ENCODE data around the gene PTPRK. TPM values are rescaled to one million over a fixed set of nuclear protein-coding genes. Genes with fewer than 3 reads are reported as not detected.

Gene PTPRK
- total RNA-seq, 1 experiment from 2014 or later: 34.2 TPM

- TF ChIP-seq, protein P1, sequence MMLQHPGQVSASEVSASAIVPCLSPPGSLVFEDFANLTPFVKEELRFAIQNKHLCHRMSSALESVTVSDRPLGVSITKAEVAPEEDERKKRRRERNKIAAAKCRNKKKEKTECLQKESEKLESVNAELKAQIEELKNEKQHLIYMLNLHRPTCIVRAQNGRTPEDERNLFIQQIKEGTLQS (IDR thresholded peaks at IDR 0.05): no peak
- TF ChIP-seq FOSL1 (IDR thresholded peaks at IDR 0.05; ENCODE audit: low read depth) (no peak), EZH2 (IDR thresholded peaks at IDR 0.05) (no peak), REST (IDR thresholded peaks at IDR 0.05; ENCODE audit: low read depth) (no peak), EGR1 (IDR thresholded peaks at IDR 0.05; ENCODE audit: low read depth) (no peak), POLR2A (IDR thresholded peaks at IDR 0.05; ENCODE audit: borderline replicate concordance, extremely low read depth, insufficient read depth, insufficient read length) (no peak), TCF7L2 (IDR thresholded peaks at IDR 0.05; ENCODE audit: borderline replicate concordance, extremely low read depth, insufficient read depth, insufficient read length) (no peak)
These were observed 82.0 kb downstream of the PTPRK start (continued) for GRCh38 chr6:128438393-128438792.

- H3K9ac ChIP-seq (ENCODE audit: low read length): no peak overlapping the region
- no peaks in the 10 kb centered on the region for H4K20me1 ChIP-seq (ENCODE audit: insufficient read depth)
- H3K4me2 ChIP-seq (ENCODE audit: low read length): no peak overlapping the region
- no peaks in the 10 kb centered on the region for H3K36me3 ChIP-seq (ENCODE audit: control insufficient read depth in 1 of 2, insufficient read depth in 2 of 2, low read length in 2 of 2)
- TF ChIP-seq ZFX (IDR thresholded peaks at IDR 0.05) (no peak), CBX3 (IDR thresholded peaks at IDR 0.05; ENCODE audit: low read depth) (no peak), TCF7L2 (IDR thresholded peaks at IDR 0.05; ENCODE audit: borderline replicate concordance, extremely low read depth, insufficient read depth, insufficient read length) (no peak), CTCF (IDR thresholded peaks at IDR 0.05 in 2 of 3, conservative IDR thresholded peaks at IDR 0.05 in 1 of 3; ENCODE audit: borderline replicate concordance in 1 of 3, insufficient read depth in 1 of 3, low read depth in 2 of 3, low read length in 2 of 3) (no peak), SIN3A (IDR thresholded peaks at IDR 0.05; ENCODE audit: low read depth) (no peak), RAD21 (IDR thresholded peaks at IDR 0.05; ENCODE audit: low read depth) (no peak)
- TF ChIP-seq, protein P2, sequence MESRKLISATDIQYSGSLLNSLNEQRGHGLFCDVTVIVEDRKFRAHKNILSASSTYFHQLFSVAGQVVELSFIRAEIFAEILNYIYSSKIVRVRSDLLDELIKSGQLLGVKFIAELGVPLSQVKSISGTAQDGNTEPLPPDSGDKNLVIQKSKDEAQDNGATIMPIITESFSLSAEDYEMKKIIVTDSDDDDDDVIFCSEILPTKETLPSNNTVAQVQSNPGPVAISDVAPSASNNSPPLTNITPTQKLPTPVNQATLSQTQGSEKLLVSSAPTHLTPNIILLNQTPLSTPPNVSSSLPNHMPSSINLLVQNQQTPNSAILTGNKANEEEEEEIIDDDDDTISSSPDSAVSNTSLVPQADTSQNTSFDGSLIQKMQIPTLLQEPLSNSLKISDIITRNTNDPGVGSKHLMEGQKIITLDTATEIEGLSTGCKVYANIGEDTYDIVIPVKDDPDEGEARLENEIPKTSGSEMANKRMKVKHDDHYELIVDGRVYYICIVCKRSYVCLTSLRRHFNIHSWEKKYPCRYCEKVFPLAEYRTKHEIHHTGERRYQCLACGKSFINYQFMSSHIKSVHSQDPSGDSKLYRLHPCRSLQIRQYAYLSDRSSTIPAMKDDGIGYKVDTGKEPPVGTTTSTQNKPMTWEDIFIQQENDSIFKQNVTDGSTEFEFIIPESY (IDR thresholded peaks at IDR 0.05; ENCODE audit: extremely low read depth, insufficient replicate concordance, low read length): no peak
- ChIA-PET CTCF (no interaction called here), RAD21 (ENCODE audit: low non-redundant PET in 1 of 2, low total read pairs in 2 of 2, uncharacterized antibody in 2 of 2, unreplicated experiment in 2 of 2) (no interaction called here), POLR2A (no interaction called here)
- H3K9me3 ChIP-seq (ENCODE audit: control insufficient read depth in 1 of 2, insufficient read depth in 1 of 2, low read depth in 1 of 2, low read length in 2 of 2): no peaks in the 10 kb centered on the region
- H3K9me2 ChIP-seq (ENCODE audit: insufficient read depth): no peaks in the 10 kb centered on the region
- no peaks in the 10 kb centered on the region for H3K27me3 ChIP-seq (ENCODE audit: insufficient read depth, low read length)
- no peak overlapping the region for H3K27ac ChIP-seq (ENCODE audit: low read depth, low read length)
- no TSS peak for BruUV-seq (replicated peaks)
- no peak overlapping the region for H2AFZ ChIP-seq (ENCODE audit: low read depth, low read length, poor library complexity, severe bottlenecking)
- H3K4me1 ChIP-seq (ENCODE audit: control insufficient read depth in 1 of 2, insufficient read depth in 2 of 2, low read length in 2 of 2): no peaks in the 10 kb centered on the region; a peak in 1 of 4 replicates
- ATAC-seq (no peak), DNase-seq (ENCODE audit: low read depth, low spot score) (no peak)
- no peak overlapping the region for H3K4me3 ChIP-seq (replicated peaks in 1 of 2; ENCODE audit: low read depth in 1 of 2, low read length in 2 of 2)
- intact Hi-C loops (cut with micrococcal nuclease): no loop called here
- no peaks in the 10 kb centered on the region for H3K79me2 ChIP-seq (ENCODE audit: insufficient read depth, low read length)
These were observed 82.7 kb downstream of the PTPRK start for GRCh38 chr6:128437685-128438084.
